ENCODE data around the gene EFHC1.

Gene EFHC1

GRCh38 chr6:52419809-52420667, at the start of gene EFHC1:
Gene EFHC1, plus strand, starts transcription at chr6:52420342. Its CDS starts 69 bp downstream, at chr6:52420411.
- peak; percentile 94 for DNase-seq (ENCODE audit: low read depth)
- H3K4me3 ChIP-seq (ENCODE audit: low read length): peak within 1 kb of the TSS; percentile 95
- no peak for TF ChIP-seq CTCF (conservative IDR thresholded peaks at IDR 0.05; ENCODE audit: low read depth, low read length)

- DNase-seq (ENCODE audit: low read depth): no peak
- H3K4me3 ChIP-seq (ENCODE audit: low read length): no peak overlapping the region
- TF ChIP-seq CTCF (conservative IDR thresholded peaks at IDR 0.05; ENCODE audit: low read depth, low read length): no peak
These were observed 48.4 kb upstream of the EFHC1 start for GRCh38 chr6:52371656-52372191.

- no peak overlapping the region for H3K4me3 ChIP-seq (ENCODE audit: low read length)
- no peak for TF ChIP-seq CTCF (conservative IDR thresholded peaks at IDR 0.05; ENCODE audit: low read depth, low read length)
- no peak for DNase-seq (ENCODE audit: low read depth)
These were observed 46.9 kb upstream of the EFHC1 start for GRCh38 chr6:52373151-52373690.

- TF ChIP-seq CTCF (conservative IDR thresholded peaks at IDR 0.05; ENCODE audit: low read depth, low read length): no peak
- H3K4me3 ChIP-seq (ENCODE audit: low read length): no peak overlapping the region
- DNase-seq (ENCODE audit: low read depth): no peak
These were observed 45.9 kb upstream of the EFHC1 start for GRCh38 chr6:52374247-52374646.

- DNase-seq (ENCODE audit: low read depth): no peak
- TF ChIP-seq CTCF (conservative IDR thresholded peaks at IDR 0.05; ENCODE audit: low read depth, low read length): no peak
- no peak overlapping the region for H3K4me3 ChIP-seq (ENCODE audit: low read length)
These were observed 44.2 kb upstream of the EFHC1 start for GRCh38 chr6:52375780-52376556.

GRCh38 chr6:52376763-52377162, 43.4 kb upstream of the EFHC1 start:
- no peak overlapping the region for H3K4me3 ChIP-seq (ENCODE audit: low read length)
- DNase-seq (ENCODE audit: low read depth): no peak
- no peak for TF ChIP-seq CTCF (conservative IDR thresholded peaks at IDR 0.05; ENCODE audit: low read depth, low read length)

Data from retinal pigment epithelial cell (primary cell).